Measurements from ENCODE around the gene PRKAG2. TPM values are rescaled to one million over a fixed set of nuclear protein-coding genes. Genes with fewer than 3 reads are reported as not detected.

Gene PRKAG2
- total and polyA plus RNA-seq, 2 experiments from 2014 or later: 9.1 to 14.9 TPM

DNA sequence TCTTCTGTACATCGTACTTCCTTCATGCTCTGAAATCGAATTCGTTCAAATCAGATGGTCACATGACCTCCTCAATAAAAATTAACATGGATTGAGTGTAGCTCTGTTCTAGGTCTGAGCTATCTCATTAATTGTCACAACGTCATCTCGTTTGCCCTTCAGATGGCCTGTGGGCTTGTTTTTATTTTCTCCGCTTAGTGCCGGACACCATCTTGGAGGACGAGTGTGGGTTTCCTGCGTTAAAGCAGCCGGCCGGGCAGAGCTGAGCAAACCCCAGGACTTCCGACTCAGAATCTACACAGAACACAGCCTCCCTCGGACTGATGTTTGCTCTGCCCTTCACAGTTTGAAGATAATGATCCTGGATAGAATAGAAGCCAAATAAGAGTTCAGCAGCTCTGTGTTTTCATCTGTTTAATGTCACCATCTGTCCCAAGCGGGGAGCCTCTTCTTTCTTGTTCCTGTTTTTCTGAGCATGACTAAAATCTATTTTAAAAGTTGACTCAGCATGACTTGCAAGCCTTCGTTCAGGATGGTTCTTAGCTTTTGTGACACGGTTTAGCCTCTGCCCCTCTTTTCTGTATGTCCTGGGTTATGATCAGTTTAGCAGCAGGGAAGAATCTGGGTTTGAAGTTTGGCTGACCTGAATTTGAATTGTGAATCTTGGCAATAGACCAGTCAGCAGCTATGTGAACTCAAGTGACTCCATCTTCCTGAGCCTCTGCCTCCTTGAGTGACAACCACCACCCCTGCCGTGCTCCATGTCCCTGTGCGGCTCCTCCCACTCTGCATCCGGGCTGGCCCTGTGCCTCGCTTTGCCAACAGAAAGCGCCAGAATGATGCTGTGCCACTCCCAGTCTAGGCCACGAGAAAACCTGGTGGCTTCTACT lies 48.8 kb upstream of the PRKAG2 start:
- H3K27ac ChIP-seq (ENCODE audit: low read depth): no peak overlapping the region
- no peaks in the 10 kb centered on the region for H3F3A ChIP-seq (replicated peaks; ENCODE audit: low read depth)
- no peaks in the 10 kb centered on the region for H3K79me2 ChIP-seq (replicated peaks; ENCODE audit: insufficient read depth)
- H3K36me3 ChIP-seq (ENCODE audit: insufficient read depth): no peaks in the 10 kb centered on the region
- H2AFZ ChIP-seq: 0 out of 2 replicates have a peak overlapping the region, but pooled peaks have one; percentile 52
- no peak for DNase-seq (ENCODE audit: low spot score)
- no peak for ATAC-seq
- H3K36me3 Mint-ChIP-seq (ENCODE audit: low read depth): no peaks in the 10 kb centered on the region
- H3K4me3 ChIP-seq: no peak overlapping the region
- H3K27me3 ChIP-seq (ENCODE audit: insufficient read depth): no peaks in the 10 kb centered on the region
- H3K4me2 ChIP-seq: no peak overlapping the region
- no peaks in the 10 kb centered on the region for H3K4me1 ChIP-seq (ENCODE audit: insufficient read depth)
- H4K20me1 ChIP-seq (replicated peaks; ENCODE audit: insufficient read depth): no peaks in the 10 kb centered on the region
- no peak overlapping the region for H3K27ac Mint-ChIP-seq
- no peaks in the 10 kb centered on the region for H3K4me1 Mint-ChIP-seq
- no peak overlapping the region for H3K4me3 Mint-ChIP-seq
- TF ChIP-seq EZH2phosphoT487 (IDR thresholded peaks at IDR 0.05; ENCODE audit: unreplicated experiment) (no peak), NANOG (IDR thresholded peaks at IDR 0.05; ENCODE audit: borderline replicate concordance) (no peak), STAT1 (IDR thresholded peaks at IDR 0.05; ENCODE audit: unreplicated experiment) (no peak), ZNF114 (CRISPR knock-in tag; IDR thresholded peaks at IDR 0.05) (no peak), EZH2 (IDR thresholded peaks at IDR 0.05; ENCODE audit: low read depth, unreplicated experiment) (no peak), ZNF331 (CRISPR knock-in tag; IDR thresholded peaks at IDR 0.05; ENCODE audit: low read depth) (no peak), POLR2AphosphoS5 (IDR thresholded peaks at IDR 0.05; ENCODE audit: low read depth) (no peak), CREB1 (CRISPR knock-in tag; IDR thresholded peaks at IDR 0.05; ENCODE audit: low read depth) (no peak), JUNB (IDR thresholded peaks at IDR 0.05; ENCODE audit: unreplicated experiment) (no peak)
- TF ChIP-seq, protein P1, sequence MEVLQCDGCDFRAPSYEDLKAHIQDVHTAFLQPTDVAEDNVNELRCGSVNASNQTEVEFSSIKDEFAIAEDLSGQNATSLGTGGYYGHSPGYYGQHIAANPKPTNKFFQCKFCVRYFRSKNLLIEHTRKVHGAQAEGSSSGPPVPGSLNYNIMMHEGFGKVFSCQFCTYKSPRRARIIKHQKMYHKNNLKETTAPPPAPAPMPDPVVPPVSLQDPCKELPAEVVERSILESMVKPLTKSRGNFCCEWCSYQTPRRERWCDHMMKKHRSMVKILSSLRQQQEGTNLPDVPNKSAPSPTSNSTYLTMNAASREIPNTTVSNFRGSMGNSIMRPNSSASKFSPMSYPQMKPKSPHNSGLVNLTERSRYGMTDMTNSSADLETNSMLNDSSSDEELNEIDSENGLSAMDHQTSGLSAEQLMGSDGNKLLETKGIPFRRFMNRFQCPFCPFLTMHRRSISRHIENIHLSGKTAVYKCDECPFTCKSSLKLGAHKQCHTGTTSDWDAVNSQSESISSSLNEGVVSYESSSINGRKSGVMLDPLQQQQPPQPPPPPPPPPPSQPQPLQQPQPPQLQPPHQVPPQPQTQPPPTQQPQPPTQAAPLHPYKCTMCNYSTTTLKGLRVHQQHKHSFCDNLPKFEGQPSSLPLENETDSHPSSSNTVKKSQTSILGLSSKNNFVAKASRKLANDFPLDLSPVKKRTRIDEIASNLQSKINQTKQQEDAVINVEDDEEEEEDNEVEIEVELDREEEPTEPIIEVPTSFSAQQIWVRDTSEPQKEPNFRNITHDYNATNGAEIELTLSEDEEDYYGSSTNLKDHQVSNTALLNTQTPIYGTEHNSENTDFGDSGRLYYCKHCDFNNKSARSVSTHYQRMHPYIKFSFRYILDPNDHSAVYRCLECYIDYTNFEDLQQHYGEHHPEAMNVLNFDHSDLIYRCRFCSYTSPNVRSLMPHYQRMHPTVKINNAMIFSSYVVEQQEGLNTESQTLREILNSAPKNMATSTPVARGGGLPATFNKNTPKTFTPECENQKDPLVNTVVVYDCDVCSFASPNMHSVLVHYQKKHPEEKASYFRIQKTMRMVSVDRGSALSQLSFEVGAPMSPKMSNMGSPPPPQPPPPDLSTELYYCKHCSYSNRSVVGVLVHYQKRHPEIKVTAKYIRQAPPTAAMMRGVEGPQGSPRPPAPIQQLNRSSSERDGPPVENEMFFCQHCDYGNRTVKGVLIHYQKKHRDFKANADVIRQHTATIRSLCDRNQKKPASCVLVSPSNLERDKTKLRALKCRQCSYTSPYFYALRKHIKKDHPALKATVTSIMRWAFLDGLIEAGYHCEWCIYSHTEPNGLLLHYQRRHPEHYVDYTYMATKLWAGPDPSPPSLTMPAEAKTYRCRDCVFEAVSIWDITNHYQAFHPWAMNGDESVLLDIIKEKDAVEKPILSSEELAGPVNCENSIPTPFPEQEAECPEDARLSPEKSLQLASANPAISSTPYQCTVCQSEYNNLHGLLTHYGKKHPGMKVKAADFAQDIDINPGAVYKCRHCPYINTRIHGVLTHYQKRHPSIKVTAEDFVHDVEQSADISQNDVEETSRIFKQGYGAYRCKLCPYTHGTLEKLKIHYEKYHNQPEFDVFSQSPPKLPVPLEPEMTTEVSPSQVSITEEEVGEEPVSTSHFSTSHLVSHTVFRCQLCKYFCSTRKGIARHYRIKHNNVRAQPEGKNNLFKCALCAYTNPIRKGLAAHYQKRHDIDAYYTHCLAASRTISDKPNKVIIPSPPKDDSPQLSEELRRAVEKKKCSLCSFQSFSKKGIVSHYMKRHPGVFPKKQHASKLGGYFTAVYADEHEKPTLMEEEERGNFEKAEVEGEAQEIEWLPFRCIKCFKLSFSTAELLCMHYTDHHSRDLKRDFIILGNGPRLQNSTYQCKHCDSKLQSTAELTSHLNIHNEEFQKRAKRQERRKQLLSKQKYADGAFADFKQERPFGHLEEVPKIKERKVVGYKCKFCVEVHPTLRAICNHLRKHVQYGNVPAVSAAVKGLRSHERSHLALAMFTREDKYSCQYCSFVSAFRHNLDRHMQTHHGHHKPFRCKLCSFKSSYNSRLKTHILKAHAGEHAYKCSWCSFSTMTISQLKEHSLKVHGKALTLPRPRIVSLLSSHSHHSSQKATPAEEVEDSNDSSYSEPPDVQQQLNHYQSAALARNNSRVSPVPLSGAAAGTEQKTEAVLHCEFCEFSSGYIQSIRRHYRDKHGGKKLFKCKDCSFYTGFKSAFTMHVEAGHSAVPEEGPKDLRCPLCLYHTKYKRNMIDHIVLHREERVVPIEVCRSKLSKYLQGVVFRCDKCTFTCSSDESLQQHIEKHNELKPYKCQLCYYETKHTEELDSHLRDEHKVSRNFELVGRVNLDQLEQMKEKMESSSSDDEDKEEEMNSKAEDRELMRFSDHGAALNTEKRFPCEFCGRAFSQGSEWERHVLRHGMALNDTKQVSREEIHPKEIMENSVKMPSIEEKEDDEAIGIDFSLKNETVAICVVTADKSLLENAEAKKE (CRISPR knock-in tag; IDR thresholded peaks at IDR 0.05): no peak
- TF ChIP-seq, protein P2, sequence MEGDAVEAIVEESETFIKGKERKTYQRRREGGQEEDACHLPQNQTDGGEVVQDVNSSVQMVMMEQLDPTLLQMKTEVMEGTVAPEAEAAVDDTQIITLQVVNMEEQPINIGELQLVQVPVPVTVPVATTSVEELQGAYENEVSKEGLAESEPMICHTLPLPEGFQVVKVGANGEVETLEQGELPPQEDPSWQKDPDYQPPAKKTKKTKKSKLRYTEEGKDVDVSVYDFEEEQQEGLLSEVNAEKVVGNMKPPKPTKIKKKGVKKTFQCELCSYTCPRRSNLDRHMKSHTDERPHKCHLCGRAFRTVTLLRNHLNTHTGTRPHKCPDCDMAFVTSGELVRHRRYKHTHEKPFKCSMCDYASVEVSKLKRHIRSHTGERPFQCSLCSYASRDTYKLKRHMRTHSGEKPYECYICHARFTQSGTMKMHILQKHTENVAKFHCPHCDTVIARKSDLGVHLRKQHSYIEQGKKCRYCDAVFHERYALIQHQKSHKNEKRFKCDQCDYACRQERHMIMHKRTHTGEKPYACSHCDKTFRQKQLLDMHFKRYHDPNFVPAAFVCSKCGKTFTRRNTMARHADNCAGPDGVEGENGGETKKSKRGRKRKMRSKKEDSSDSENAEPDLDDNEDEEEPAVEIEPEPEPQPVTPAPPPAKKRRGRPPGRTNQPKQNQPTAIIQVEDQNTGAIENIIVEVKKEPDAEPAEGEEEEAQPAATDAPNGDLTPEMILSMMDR (conservative IDR thresholded peaks at IDR 0.05; ENCODE audit: low read depth in 2 of 2): no peak
- TF ChIP-seq, protein P3, sequence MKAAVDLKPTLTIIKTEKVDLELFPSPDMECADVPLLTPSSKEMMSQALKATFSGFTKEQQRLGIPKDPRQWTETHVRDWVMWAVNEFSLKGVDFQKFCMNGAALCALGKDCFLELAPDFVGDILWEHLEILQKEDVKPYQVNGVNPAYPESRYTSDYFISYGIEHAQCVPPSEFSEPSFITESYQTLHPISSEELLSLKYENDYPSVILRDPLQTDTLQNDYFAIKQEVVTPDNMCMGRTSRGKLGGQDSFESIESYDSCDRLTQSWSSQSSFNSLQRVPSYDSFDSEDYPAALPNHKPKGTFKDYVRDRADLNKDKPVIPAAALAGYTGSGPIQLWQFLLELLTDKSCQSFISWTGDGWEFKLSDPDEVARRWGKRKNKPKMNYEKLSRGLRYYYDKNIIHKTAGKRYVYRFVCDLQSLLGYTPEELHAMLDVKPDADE (IDR thresholded peaks at IDR 0.05): no peak
- TF ChIP-seq, protein P4, sequence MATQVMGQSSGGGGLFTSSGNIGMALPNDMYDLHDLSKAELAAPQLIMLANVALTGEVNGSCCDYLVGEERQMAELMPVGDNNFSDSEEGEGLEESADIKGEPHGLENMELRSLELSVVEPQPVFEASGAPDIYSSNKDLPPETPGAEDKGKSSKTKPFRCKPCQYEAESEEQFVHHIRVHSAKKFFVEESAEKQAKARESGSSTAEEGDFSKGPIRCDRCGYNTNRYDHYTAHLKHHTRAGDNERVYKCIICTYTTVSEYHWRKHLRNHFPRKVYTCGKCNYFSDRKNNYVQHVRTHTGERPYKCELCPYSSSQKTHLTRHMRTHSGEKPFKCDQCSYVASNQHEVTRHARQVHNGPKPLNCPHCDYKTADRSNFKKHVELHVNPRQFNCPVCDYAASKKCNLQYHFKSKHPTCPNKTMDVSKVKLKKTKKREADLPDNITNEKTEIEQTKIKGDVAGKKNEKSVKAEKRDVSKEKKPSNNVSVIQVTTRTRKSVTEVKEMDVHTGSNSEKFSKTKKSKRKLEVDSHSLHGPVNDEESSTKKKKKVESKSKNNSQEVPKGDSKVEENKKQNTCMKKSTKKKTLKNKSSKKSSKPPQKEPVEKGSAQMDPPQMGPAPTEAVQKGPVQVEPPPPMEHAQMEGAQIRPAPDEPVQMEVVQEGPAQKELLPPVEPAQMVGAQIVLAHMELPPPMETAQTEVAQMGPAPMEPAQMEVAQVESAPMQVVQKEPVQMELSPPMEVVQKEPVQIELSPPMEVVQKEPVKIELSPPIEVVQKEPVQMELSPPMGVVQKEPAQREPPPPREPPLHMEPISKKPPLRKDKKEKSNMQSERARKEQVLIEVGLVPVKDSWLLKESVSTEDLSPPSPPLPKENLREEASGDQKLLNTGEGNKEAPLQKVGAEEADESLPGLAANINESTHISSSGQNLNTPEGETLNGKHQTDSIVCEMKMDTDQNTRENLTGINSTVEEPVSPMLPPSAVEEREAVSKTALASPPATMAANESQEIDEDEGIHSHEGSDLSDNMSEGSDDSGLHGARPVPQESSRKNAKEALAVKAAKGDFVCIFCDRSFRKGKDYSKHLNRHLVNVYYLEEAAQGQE (IDR thresholded peaks at IDR 0.05; ENCODE audit: unreplicated experiment): no peak
- no peaks in the 10 kb centered on the region for H3K9me2 ChIP-seq (ENCODE audit: insufficient read depth)
- no peaks in the 10 kb centered on the region; the same call in 2 of the 3 replicates for H3K9me3 Mint-ChIP-seq
- H3K27me3 Mint-ChIP-seq (ENCODE audit: insufficient read depth, low read depth, poor library complexity): peaks cover 3% of the 10 kb centered on the region
